Stimulated activated CD4-positive, alpha-beta T cell treated with anti-CD3 and anti-CD28 coated beads, Interleukin-4, amount 100 ng/mL, for 1 hour (primary cell): ENCODE data around the gene PARD3B.
A peak's percentile ranks its signal among the peaks of the same experiment; 100 is the strongest.

ENCODE experiments used
- DNase-seq: peaks from one replicate; pipeline ENCODE4 v3.0.0-alpha.2; 2020

The PARD3B gene, protein sequence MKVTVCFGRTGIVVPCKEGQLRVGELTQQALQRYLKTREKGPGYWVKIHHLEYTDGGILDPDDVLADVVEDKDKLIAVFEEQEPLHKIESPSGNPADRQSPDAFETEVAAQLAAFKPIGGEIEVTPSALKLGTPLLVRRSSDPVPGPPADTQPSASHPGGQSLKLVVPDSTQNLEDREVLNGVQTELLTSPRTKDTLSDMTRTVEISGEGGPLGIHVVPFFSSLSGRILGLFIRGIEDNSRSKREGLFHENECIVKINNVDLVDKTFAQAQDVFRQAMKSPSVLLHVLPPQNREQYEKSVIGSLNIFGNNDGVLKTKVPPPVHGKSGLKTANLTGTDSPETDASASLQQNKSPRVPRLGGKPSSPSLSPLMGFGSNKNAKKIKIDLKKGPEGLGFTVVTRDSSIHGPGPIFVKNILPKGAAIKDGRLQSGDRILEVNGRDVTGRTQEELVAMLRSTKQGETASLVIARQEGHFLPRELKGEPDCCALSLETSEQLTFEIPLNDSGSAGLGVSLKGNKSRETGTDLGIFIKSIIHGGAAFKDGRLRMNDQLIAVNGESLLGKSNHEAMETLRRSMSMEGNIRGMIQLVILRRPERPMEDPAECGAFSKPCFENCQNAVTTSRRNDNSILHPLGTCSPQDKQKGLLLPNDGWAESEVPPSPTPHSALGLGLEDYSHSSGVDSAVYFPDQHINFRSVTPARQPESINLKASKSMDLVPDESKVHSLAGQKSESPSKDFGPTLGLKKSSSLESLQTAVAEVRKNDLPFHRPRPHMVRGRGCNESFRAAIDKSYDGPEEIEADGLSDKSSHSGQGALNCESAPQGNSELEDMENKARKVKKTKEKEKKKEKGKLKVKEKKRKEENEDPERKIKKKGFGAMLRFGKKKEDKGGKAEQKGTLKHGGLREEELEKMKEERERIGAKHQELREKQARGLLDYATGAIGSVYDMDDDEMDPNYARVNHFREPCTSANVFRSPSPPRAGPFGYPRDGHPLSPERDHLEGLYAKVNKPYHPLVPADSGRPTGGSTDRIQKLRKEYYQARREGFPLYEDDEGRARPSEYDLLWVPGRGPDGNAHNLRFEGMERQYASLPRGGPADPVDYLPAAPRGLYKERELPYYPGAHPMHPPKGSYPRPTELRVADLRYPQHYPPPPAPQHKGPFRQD (N-terminal part only)

DNA sequence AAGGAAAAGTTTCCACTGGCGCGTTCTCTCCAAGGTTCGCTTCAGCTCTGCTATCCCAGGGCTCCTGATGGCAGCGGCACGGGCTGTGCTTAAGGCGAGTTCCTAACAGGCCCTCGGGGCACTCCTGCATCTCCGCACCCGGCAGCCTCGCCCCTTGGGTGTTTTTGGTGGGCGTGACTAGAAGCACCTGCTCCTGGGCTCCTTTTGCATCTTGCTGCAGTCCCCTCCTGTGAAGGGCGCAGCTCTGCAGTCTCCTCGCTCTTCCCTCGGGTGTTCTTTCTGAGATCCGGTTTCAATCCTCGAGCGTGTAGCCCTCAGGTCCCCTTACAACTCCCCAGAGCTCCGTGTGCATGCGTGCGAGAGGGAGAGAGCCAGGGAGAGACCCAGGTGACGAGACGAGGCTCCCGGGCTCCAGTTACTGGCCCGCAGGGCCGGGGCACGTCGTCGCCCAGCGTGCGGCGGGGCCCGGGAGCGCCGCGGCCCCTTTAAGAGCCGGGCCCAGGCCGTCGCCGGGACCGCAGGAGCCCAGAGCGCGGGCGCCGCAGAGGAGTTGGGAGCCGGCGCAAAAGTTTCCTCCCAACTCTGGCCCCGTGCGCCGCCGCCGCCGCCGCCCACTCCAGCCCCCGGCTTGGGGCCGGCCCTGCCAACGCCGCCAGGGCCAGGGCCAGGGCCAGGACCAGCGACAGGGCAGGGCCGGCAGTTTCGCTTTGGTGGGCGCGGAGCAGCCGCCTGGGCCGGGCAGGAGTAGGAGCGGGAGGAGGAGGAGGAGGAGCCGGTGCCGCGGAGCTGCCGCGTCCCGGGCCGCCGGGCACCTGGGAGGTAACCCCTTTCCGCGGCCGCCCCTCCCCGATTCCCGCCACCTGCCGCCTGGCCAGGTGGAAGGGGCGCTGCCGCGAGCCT is at the start of gene PARD3B:
Gene PARD3B (plus strand): TSS at position 515 of the 900 bp plus-strand sequence. CDS start 525 bp downstream, outside the sequence.
- peak; percentile 13 for DNase-seq

DNA sequence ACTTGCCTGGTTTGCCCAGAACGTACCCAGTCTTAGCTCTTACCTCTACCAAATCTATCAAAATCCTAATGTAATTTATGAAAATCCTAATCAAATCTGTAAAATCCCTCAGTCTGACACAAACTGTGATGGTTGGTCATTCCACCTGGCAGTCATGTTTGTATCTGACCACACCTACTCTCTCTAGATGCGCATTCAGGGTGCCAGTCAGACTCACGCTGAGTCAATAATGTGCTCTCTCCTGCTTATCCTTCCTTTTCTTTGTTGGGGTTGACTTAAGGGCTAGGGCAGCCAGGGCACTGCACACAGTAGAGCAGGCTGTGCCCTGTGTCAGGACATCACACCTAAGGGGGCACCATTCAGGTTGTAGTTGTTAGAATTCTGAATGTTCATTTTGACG is 48.5 kb upstream of the PARD3B start:
- DNase-seq: no peak

DNA sequence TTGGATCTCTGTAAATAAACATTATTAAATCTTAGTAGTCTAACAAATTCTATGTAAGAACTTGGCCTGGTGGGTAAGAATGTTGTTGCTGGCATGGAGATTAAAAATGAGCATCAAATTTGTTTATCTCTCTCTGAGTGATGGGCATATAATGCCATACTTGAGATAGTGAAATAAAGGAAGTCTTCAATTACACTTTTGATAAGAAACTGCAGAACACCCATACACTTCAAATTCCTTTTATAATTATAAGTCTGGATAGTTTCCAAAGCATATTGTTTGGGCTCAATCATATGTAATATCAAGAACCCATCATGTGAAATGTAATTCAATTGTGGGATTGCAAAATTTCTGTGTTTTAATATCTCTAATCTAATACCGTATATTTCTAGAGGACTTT is 47.4 kb upstream of the PARD3B start:
- no peak for DNase-seq

DNA sequence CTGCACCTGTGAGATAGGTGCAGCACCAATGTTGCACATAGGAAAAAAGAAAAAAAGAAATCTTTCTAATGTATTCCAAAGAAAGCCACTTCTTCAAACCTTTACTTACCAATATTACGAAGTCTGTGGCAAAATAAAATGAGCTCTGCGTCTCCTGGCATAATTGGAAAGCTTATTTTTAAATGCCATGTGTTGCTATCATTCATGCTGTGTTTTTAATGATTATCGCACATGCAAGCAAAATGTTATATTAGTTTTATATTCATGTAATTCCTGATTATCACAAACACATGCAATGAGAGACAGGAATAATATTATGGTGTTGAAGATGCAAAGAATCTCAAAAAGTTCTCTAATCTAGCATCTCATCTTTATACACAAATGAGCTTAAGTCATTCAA is 47.0 kb upstream of the PARD3B start:
- no peak for DNase-seq

DNA sequence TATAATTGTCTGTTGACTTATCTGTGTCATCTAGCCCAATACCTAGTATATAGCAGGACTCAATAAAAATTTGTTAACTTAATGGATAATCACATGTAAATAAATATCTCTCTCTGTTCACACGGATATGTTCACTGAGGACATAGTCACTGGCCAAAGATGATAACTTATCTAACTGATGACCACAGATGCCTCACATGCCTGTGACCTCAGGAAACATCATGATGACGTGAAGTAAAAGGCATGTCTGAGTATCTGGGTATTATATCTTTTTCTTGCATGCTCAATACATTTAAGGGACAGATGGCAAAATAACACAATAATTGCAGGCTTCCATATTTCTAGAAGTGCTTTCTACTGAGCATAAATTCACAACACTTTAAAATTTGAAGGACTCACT is 41.4 kb upstream of the PARD3B start:
- DNase-seq: no peak

DNA sequence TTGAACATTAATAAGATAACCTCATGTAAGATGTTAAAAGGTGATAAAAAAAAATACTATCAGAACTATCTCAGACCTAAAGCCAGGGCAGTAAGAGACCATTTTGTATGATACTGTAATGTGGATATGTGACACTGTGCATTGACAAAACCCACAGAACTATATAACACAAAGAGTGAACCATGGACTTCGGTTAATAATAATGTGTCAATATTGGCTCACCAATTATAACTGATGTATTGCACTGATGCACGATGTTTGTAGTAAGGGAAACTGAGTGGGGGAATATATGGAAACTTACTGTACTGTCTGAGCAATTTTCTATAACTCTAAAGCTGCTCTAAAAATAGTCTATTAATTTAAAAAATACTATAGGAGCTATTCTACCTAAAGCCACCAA is 40.7 kb upstream of the PARD3B start:
- no peak for DNase-seq

DNA sequence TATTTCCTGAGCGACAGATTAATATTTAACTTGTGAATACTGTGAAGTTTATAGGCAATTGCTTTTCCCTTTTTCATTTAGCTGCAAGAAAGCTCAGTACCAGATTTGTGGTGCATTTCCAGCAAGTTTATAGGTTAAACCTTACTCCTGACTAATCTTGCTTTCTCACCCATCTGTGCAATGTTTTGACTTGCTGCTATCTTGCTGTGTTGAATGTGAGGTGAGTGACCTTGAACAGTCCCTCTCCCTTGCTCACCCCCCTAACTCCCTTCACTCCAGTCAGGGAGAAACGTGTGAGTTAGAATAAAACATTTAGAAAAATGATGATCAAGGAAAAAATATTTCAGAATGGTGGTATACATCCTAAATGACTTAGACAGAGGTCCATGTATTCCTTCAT is 39.8 kb upstream of the PARD3B start:
- DNase-seq: no peak

DNA sequence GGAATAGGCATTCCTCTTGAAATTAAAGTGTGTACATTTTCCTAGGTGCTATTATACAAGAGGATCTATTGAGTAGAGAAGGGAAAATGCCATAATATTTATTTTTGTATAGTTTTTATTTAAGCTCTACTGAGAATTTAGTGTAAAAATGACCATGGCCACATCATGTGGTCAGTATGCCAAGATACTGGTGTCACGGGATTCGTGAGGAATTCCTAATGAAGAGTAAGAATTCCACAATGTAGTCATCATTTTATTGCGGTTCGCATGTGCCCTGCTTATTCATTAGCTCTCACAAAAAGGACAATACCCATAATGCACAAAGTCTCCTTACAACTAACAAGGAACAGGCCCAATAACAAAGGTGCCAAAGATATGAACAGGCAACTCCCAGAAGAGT is 39.3 kb upstream of the PARD3B start:
- no peak for DNase-seq

DNA sequence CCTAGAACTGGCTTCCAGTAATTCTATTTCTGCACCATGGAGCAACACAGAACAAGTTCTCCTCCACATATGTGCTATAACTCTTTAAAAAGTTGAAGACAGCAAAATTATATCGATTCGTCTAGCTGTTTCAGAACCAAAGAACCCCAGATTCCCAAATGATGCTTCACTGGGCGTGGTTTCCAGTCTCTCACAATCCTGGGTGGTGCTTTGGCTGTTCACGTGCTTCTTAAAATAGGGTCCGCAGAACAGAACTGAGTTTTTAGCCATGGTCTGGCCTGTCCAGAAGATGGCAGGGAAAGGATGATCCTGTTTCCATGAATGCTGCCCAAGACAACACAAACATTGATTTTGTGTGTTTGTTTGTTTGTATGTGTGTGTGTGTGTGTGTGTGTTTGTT is 37.6 kb upstream of the PARD3B start:
- no peak for DNase-seq

DNA sequence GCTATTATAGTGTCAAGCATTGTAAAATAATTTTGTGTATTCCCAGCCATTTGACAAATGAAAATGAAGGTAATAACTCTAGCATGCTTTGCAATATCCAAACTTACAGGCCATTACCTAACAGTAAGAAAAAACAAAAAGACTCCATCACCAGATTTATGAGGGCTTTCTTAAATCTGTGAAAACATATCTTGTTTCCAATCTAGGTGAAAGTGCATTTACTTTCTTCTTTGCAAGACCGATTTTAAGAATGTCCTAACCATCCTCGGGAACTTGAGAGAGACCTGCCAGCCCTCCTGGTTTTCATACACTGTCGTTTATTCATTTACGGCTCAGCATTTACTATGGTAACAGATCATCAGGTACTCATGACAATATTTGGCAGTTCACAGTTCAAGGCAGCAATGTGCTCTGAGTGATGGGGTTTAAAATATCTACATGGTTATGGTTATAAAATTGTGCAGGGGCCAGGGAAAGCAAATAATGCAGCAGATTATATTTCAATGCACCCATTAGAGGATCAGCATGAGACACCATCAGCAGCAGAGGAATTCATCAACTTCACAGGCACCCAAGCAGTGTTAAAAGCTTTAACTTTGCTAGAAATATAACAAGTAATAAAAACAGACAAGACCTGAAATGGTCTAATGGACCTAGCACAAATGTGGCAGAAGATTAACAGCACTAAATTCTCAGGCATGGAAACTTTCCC is 34.4 kb upstream of the PARD3B start:
- no peak for DNase-seq

DNA sequence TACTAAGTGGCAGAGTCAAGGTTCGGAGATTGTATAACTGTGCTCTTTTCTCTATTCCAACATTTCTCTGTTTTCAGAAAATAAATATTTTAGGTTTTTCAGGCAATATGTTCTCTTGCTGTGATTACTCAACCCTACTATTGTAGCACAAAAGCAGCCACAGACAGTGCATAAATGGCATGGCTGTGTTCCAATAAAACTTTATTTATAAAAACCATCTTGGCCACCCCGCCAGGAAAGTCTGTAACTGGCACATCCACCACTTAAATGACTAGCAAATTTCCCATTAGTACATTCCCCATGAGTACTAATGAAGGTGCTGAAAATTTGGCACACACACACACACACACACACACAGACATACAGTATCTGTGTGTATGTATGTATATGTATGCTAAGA is 30.8 kb upstream of the PARD3B start:
- no peak for DNase-seq

DNA sequence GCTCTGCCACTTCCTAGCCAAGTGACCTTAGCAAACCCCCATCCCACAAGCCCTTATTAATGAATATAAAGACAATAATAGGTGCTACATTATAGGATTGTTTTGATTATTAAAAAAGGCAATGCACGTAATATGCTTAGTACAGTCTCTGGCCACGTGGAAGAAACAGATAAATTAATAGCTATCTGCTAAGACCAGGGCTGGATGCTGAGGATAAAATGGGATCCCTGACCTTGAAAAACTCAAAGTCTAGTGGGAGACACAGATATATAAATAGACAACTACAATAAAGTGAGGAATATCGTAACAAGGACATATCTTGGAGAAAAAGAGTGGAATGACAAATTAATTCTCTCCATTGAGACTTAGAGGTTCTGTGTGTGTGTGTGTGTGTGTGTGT is 29.9 kb upstream of the PARD3B start:
- DNase-seq: no peak

DNA sequence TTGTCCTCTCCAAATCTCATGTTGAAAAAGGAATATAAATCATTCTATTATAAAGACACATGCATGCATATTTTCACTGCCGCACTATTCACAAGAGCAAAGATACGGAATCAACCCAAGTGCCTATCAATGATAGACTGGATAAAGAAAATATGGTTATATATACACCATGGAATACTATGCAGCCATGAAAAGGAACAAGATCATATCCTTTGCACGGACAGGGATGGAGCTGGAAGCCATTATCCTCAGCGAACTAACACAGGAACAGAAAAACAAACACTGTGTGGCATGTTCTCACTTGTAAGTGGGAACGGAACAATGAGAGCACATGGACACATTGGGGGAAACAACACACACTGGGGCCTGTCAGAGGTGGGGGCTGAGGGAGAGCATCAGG is 28.1 kb upstream of the PARD3B start:
- no peak for DNase-seq

DNA sequence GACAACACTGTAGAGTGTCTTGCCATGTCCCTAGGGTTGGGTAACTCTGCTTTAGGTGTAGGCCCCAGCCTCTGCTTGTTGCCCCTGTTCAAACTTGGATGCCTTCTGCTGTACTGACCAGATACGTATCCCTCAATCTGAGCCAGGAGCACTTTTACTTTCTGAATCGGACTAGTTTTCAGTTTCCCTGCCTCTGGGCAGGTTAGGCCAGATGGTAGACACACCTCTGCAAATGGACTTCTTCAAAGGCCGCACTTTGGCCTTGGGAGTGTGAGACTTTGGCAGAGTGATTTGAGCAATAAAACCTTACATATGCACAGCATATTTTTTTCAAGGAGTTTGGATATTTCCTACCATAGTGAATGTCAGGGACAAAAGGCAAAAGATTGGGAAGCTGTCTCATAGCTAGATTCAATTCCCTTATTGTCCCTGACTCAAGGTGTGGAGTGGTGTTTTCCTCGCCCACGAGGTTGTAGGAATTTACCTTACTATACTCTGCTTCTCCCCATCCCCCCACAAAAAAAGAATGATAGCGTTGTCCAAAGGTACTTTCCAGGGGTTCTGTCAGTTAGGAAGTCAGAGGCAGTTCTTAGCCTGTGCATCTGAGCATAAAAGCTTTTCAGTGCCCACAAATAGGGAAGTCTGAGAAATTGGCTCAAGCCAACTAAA is 15.3 kb upstream of the PARD3B start:
- no peak for DNase-seq

DNA sequence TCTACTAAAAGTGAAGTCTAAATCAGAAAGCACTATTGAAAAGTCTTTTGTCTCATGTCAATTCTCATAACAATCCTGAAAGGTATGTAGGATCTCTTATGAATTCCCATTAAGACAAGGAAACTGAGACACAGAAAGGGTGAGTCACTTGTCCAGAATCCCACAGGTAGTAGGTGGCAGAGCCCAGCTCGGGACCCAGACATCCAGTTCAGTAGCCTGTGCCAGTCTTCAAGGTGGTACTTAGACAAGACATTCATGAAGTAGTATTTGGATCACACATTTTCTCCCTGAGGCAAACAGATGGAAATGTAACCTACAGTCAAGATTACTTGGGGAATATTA is 14.8 kb upstream of the PARD3B start:
- DNase-seq: no peak

DNA sequence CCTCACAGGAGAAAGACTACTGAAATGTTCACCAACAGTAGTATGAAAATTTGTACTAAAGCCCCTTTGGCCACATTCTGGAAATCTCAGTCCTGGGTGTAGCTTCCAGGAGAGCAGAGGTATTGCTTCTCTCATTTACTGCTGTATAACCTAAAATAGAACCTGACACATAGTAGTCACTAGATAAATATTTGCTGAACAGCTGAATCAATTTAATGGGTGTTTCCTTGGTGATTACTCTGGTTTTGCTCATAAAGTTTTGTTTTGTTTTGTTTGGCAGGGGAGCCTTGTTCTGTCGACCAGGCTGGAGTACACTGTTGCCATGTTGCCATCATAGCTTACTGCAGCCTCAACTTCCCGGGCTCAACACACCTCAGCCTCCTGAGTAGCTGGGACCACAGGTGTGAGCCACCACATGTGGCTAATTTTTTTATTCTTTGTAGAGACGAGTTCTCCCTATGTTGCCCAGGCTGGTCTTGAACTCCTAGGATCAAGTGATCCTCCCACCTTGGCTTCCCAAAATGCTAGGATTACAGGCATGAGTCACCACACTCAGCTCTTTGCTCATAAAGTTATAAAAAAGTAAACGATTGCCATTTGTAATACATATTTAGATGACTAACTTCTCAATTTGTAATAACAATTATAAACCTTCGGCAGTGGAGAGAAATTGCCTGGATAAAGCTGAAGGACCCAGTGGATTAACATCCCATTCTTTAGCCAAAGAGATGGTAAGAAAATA is 11.5 kb upstream of the PARD3B start:
- DNase-seq: no peak

DNA sequence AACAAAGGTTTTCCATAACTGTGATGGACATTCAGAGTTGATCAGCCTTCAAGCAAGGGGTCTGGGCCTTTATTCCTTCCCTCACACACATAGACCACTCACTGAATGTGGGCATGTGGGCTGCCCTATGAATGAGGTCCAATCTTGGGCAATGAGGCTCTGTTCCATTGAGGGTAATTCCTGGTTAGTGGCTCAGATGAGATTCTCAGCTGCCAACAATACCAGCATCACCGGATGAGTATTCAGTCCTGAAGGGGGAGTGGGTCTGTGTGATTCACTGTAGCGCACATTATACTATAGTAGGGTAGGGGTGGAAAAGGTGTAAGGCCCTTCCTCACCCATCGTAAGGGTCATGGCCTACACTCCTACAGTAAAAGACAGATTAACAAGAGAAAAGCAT is 9.9 kb upstream of the PARD3B start:
- DNase-seq: no peak

DNA sequence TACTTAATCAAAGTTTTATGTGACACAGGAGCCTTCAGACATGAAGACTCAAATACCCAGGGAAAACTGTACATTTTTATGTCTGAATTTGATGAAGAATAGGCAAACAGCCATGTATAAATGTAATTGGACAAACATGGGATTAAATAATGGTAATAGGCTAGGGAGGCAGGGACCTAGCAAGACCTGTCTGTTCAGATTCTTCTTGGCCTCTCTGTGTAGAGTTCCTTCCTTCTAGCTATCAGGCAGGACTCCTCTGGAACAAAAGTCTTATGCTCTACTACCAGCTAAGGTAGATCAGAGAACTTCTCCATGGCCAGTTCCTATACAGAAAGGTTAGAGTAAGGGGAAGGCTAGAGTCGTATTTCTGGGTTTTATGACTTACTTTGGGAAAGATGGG is 9.5 kb upstream of the PARD3B start:
- no peak for DNase-seq

DNA sequence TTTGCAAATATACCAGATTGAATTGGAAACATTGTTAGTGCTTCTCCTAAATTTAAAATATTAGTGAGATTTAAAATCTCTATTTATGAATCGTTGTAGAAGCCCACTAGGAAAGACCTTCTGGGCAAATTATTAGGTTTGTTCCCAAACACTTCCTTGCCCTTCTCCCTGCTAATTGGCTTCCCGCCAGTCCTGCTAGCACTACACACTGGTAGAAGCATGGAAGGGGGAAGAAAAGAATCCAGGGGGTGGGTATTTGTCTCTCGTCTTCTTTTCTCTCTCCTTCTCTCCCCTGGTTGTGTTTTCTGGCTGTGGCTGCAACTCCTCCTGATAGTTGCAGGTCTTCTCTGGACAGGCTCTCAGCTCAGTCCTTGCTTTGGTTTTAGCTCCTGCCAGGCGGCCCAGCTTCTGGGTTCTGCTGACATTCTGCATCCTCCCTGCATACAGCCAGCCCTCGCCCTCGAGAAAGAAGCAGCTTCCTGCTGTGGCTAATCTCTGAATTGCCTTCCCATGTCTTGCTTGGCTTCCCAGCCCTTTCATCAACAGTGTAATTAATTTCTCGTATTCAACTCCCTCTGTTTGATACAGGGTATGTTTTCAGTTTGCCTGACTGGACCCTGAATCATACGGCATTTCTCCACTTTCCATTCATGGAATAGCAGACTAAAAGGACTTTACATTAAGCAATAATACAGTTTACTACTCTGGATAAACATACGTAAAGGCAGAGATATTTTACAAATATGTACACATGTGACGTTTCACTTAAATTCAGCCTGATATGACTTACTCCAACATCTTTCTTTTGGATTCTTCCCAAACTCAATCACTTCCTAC is 6.9 kb upstream of the PARD3B start:
- DNase-seq: no peak

DNA sequence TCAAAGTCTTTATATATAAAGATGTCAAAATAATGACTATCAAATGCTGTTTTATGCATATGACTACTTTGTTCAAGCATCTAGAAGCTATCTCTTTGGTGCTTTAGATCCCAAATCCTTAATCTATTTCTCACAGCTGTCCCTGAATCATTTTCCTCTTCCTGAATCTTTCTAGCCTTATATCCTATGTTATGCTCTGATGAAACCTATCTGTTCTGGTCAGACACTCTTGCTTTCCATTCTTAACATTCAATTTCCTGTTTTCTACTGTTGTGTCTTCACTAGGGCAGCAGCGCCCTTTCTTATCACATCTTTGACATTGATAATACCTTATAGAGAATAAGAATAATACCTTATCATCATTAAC is 6.3 kb upstream of the PARD3B start:
- DNase-seq: no peak
